ENCODE results near the gene TELO2.

GRCh38 chr16:1538804-1539520 lies 45.8 kb downstream of the TELO2 start:
- no peak for TF ChIP-seq EZH2 (IDR thresholded peaks at IDR 0.05; ENCODE audit: borderline replicate concordance, low read depth, low read length, severe bottlenecking)
- peak in 1 of 2 donors; percentile 11 for TF ChIP-seq CTCF (IDR thresholded peaks at IDR 0.05; ENCODE audit: extremely low read depth in 1 of 2, insufficient read depth in 1 of 2, low read depth in 1 of 2, low read length in 2 of 2)
- TF ChIP-seq MYC (IDR thresholded peaks at IDR 0.05; ENCODE audit: low read depth, low read length) = no peak
- no peak for TF ChIP-seq POLR2AphosphoS5 (IDR thresholded peaks at IDR 0.05; ENCODE audit: insufficient read depth, low read depth, low read length)
- no peak for TF ChIP-seq POLR2A (IDR thresholded peaks at IDR 0.05; ENCODE audit: low read depth, low read length)
- TF ChIP-seq MAX (IDR thresholded peaks at IDR 0.05; ENCODE audit: insufficient read depth, insufficient read length) = no peak
- no peak for TF ChIP-seq FOS (IDR thresholded peaks at IDR 0.05; ENCODE audit: borderline replicate concordance, insufficient read depth, low read length)

Data from endothelial cell of umbilical vein (primary cell).